ENCODE measurements around the gene GABBR2.

GABBR2 gene

GRCh38 chr9:98342820-98343210 lies 365.9 kb downstream of the GABBR2 start:
- no peak for FAIRE-seq
- DNase-seq (ENCODE audit: insufficient read length, low spot score), result no peak
- TF ChIP-seq CTCF (IDR thresholded peaks at IDR 0.05; ENCODE audit: insufficient read depth, missing control alignments), result no peak

GRCh38 chr9:98342098-98342819 lies 366.5 kb downstream of the GABBR2 start:
- no peak for TF ChIP-seq CTCF (IDR thresholded peaks at IDR 0.05; ENCODE audit: insufficient read depth, missing control alignments)
- FAIRE-seq (no peak), DNase-seq (ENCODE audit: insufficient read length, low spot score) (no peak)

GRCh38 chr9:98341157-98342097 lies 367.3 kb downstream of the GABBR2 start:
- DNase-seq (ENCODE audit: insufficient read length, low spot score), result no peak
- FAIRE-seq, result no peak
- TF ChIP-seq CTCF (IDR thresholded peaks at IDR 0.05; ENCODE audit: insufficient read depth, missing control alignments), result no peak

GRCh38 chr9:98339987-98340800 lies 368.5 kb downstream of the GABBR2 start:
- DNase-seq (ENCODE audit: insufficient read length, low spot score), result no peak
- FAIRE-seq, result no peak
- no peak for TF ChIP-seq CTCF (IDR thresholded peaks at IDR 0.05; ENCODE audit: insufficient read depth, missing control alignments)

- no peak for TF ChIP-seq CTCF (IDR thresholded peaks at IDR 0.05; ENCODE audit: insufficient read depth, missing control alignments)
- DNase-seq (ENCODE audit: insufficient read length, low spot score), result no peak
- FAIRE-seq, result no peak
These were observed 373.1 kb downstream of the GABBR2 start for GRCh38 chr9:98335661-98336060.

GRCh38 chr9:98334796-98335195 lies 373.9 kb downstream of the GABBR2 start:
- no peak for DNase-seq (ENCODE audit: insufficient read length, low spot score)
- no peak for FAIRE-seq
- TF ChIP-seq CTCF (IDR thresholded peaks at IDR 0.05; ENCODE audit: insufficient read depth, missing control alignments), result no peak

Data from D721Med (cell line).